ENCODE results near the gene CD7.

DNA sequence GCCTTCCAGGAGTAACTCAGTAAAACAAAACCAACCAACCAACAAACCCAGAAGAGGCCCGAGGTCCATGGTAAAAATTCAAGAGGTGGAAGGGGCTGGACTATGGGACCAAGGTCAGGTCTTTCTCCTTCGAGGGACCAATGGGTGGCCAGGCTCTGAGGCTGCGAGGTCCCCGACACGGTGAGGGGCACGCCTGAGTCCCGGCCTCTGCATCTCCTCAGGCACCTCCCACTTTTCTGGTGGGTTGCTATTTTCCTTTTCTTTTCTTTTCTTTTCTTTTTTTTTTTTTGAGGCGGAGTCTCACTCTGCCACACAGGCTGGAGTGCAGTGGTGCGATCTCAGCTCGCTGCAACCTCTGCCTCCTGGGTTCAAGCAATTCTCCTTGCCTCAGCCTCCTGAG, 18.0 kb downstream of the CD7 start:
- TF ChIP-seq, protein P1, sequence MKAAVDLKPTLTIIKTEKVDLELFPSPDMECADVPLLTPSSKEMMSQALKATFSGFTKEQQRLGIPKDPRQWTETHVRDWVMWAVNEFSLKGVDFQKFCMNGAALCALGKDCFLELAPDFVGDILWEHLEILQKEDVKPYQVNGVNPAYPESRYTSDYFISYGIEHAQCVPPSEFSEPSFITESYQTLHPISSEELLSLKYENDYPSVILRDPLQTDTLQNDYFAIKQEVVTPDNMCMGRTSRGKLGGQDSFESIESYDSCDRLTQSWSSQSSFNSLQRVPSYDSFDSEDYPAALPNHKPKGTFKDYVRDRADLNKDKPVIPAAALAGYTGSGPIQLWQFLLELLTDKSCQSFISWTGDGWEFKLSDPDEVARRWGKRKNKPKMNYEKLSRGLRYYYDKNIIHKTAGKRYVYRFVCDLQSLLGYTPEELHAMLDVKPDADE (conservative IDR thresholded peaks at IDR 0.05; ENCODE audit: control insufficient read depth, low read depth, low read length): no peak
- TF ChIP-seq ZNF274 (IDR thresholded peaks at IDR 0.05; ENCODE audit: borderline replicate concordance, low read depth, low read length) (no peak), SREBF2 (CRISPR knock-in tag; IDR thresholded peaks at IDR 0.05) (no peak), L3MBTL2 (IDR thresholded peaks at IDR 0.05) (no peak), GABPA (tag; conservative IDR thresholded peaks at IDR 0.05; ENCODE audit: low read depth) (no peak), PHF20 (IDR thresholded peaks at IDR 0.05; ENCODE audit: partially characterized antibody) (no peak), ZNF146 (CRISPR knock-in tag; IDR thresholded peaks at IDR 0.05; ENCODE audit: unreplicated experiment) (no peak), NCOA6 (IDR thresholded peaks at IDR 0.05) (no peak), RAD21 (CRISPR knock-in tag; conservative IDR thresholded peaks at IDR 0.05 in 1 of 2, IDR thresholded peaks at IDR 0.05 in 1 of 2) (no peak), U2AF2 (optimal IDR thresholded peaks at IDR 0.05; ENCODE audit: low read depth, low read length) (no peak)
- TF ChIP-seq, protein P2, sequence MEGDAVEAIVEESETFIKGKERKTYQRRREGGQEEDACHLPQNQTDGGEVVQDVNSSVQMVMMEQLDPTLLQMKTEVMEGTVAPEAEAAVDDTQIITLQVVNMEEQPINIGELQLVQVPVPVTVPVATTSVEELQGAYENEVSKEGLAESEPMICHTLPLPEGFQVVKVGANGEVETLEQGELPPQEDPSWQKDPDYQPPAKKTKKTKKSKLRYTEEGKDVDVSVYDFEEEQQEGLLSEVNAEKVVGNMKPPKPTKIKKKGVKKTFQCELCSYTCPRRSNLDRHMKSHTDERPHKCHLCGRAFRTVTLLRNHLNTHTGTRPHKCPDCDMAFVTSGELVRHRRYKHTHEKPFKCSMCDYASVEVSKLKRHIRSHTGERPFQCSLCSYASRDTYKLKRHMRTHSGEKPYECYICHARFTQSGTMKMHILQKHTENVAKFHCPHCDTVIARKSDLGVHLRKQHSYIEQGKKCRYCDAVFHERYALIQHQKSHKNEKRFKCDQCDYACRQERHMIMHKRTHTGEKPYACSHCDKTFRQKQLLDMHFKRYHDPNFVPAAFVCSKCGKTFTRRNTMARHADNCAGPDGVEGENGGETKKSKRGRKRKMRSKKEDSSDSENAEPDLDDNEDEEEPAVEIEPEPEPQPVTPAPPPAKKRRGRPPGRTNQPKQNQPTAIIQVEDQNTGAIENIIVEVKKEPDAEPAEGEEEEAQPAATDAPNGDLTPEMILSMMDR (IDR thresholded peaks at IDR 0.05 in 2 of 3, conservative IDR thresholded peaks at IDR 0.05 in 1 of 3; ENCODE audit: insufficient read depth in 2 of 3, low read depth in 1 of 3, low read length in 3 of 3): no peak

Data from K562 (cell line).